ENCODE results near the gene MT1G.
A peak's percentile ranks its signal among the peaks of the same experiment; 100 is the strongest.
"Not testable (repeated sequence)": the region's sequence is repeated elsewhere in the genome, so short reads cannot be mapped to it uniquely, and the experiment has no call there.

The MT1G gene

DNA sequence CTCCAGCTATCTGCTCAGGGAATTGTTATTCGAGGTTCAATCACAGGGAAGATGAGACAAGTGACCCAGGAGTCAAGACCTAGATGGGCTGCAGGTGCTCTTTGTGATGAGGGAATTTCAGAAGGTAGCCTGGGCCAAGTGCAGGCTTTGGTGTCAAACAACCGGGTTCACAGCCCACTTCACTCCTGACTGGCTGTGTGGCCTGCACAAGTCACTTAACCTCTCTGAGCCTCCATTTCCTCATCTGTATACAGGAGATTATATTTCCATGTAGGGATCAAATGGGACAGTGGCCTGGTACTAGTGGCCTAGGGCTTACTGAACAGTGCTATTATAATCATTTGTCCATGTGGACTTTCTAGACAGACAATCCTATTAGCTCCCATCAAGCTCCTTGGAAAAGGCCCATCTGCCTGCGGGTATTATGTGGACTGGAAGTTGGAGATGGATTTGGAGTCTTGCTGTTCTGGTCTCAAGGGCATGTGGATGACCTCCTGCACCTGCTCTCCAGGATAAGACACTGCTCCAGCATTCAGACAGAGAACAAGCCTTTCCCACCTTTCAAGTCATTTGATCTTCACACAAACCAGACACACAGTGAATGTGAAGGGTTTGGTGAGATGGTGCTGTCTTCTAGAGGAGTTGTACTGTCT lies 11.3 kb upstream of the MT1G start:
- Histone ChIP-seq H2BK15ac (ENCODE audit: low read length) (no peak overlapping the region), H3K4me3 (ENCODE audit: low read length in 2 of 2) (no peak overlapping the region), H2BK12ac (ENCODE audit: low read length) (no peak overlapping the region), H3K4me1 (ENCODE audit: control insufficient read depth in 2 of 2, insufficient read depth in 1 of 2, low read depth in 1 of 2, low read length in 2 of 2) (peaks cover 18% of the 10 kb centered on the region in 2 donors), H3K23ac (ENCODE audit: low read depth, low read length, poor library complexity) (no peak overlapping the region), H3K9ac (ENCODE audit: low read depth, low read length, poor library complexity) (no peak overlapping the region), H2AK5ac (ENCODE audit: low read depth, low read length) (no peak overlapping the region), H3K4me2 (ENCODE audit: insufficient read depth, low read length, poor library complexity, severe bottlenecking) (no peak overlapping the region), H3K36me3 (replicated peaks in 1 of 2; ENCODE audit: control insufficient read depth in 2 of 2, insufficient read depth in 2 of 2, low read length in 2 of 2) (no peaks in the 10 kb centered on the region), H2BK5ac (ENCODE audit: low read length) (no peak overlapping the region), H4K91ac (ENCODE audit: low read depth, low read length, poor library complexity) (no peak overlapping the region), H4K8ac (ENCODE audit: low read depth, low read length) (no peak overlapping the region), H3K79me1 (ENCODE audit: low read depth, low read length) (no peaks in the 10 kb centered on the region), H3K27ac (replicated peaks; ENCODE audit: low read length) (no peak overlapping the region), H3K14ac (ENCODE audit: low read length) (no peak overlapping the region), H3K27me3 (ENCODE audit: control insufficient read depth in 3 of 3, insufficient read depth in 3 of 3, low read depth in 1 of 3, low read length in 3 of 3) (peaks cover 8 to 86% (median 46%) of the 10 kb centered on the region in 3 experiments), H3K18ac (ENCODE audit: low read length) (no peak overlapping the region), H2BK120ac (ENCODE audit: low read depth, low read length) (no peak overlapping the region), H2AFZ (ENCODE audit: low read length) (no peak overlapping the region), H3K4ac (ENCODE audit: low read length) (no peak overlapping the region), H3K9me3 (replicated peaks in 1 of 2; ENCODE audit: control insufficient read depth in 2 of 2, insufficient read depth in 1 of 2, low read depth in 1 of 2, low read length in 2 of 2) (peaks cover 0 to 2% of the 10 kb centered on the region in 2 donors)
- DNase-seq (ENCODE audit: low spot score) = no peak
- no CpG with 5 or more reads among the region's 3 CpGs for WGBS, 2 donors (ENCODE audit: extremely low coverage in 2 of 2, insufficient read length in 2 of 2, insufficient replicate concordance in 1 of 2)

- H3K27me3 ChIP-seq (ENCODE audit: control insufficient read depth in 3 of 3, insufficient read depth in 3 of 3, low read depth in 1 of 3, low read length in 3 of 3) = peaks cover 10 to 89% (median 52%) of the 10 kb centered on the region in 3 experiments
- peaks cover 0 to 2% of the 10 kb centered on the region in 2 donors for H3K9me3 ChIP-seq (replicated peaks in 1 of 2; ENCODE audit: control insufficient read depth in 2 of 2, insufficient read depth in 1 of 2, low read depth in 1 of 2, low read length in 2 of 2)
- DNase-seq (ENCODE audit: low spot score) = no peak
- no CpG with 5 or more reads among the region's 3 CpGs for WGBS, 2 donors (ENCODE audit: extremely low coverage in 2 of 2, insufficient read length in 2 of 2, insufficient replicate concordance in 1 of 2)
- H3K4me3 ChIP-seq (ENCODE audit: low read length in 2 of 2) = no peak overlapping the region
- no peak overlapping the region for H2BK12ac ChIP-seq (ENCODE audit: low read length)
- no peak overlapping the region for H3K18ac ChIP-seq (ENCODE audit: low read length)
- no peak overlapping the region for H2BK5ac ChIP-seq (ENCODE audit: low read length)
- H2BK120ac ChIP-seq (ENCODE audit: low read depth, low read length) = no peak overlapping the region
- H3K14ac ChIP-seq (ENCODE audit: low read length) = no peak overlapping the region
- no peak overlapping the region for H2BK15ac ChIP-seq (ENCODE audit: low read length)
- H3K27ac ChIP-seq (replicated peaks; ENCODE audit: low read length) = no peak overlapping the region
- H3K9ac ChIP-seq (ENCODE audit: low read depth, low read length, poor library complexity) = no peak overlapping the region
- H4K8ac ChIP-seq (ENCODE audit: low read depth, low read length) = no peak overlapping the region
- H3K4ac ChIP-seq (ENCODE audit: low read length) = no peak overlapping the region
- peaks cover 12 to 14% of the 10 kb centered on the region in 2 donors for H3K4me1 ChIP-seq (ENCODE audit: control insufficient read depth in 2 of 2, insufficient read depth in 1 of 2, low read depth in 1 of 2, low read length in 2 of 2)
- no peak overlapping the region for H4K91ac ChIP-seq (ENCODE audit: low read depth, low read length, poor library complexity)
- H3K36me3 ChIP-seq (replicated peaks in 1 of 2; ENCODE audit: control insufficient read depth in 2 of 2, insufficient read depth in 2 of 2, low read length in 2 of 2) = no peaks in the 10 kb centered on the region
- no peak overlapping the region for H2AFZ ChIP-seq (ENCODE audit: low read length)
- H2AK5ac ChIP-seq (ENCODE audit: low read depth, low read length) = no peak overlapping the region
- H3K79me1 ChIP-seq (ENCODE audit: low read depth, low read length) = no peaks in the 10 kb centered on the region
- no peak overlapping the region for H3K4me2 ChIP-seq (ENCODE audit: insufficient read depth, low read length, poor library complexity, severe bottlenecking)
- H3K23ac ChIP-seq (ENCODE audit: low read depth, low read length, poor library complexity) = no peak overlapping the region
These were observed 9.6 kb upstream of the MT1G start for GRCh38 chr16:56677474-56677873.

- Histone ChIP-seq H2BK12ac (ENCODE audit: low read length) (no peak overlapping the region), H3K14ac (ENCODE audit: low read length) (no peak overlapping the region), H3K4me3 (ENCODE audit: low read length in 2 of 2) (no peak overlapping the region), H3K79me1 (ENCODE audit: low read depth, low read length) (no peaks in the 10 kb centered on the region), H3K36me3 (replicated peaks in 1 of 2; ENCODE audit: control insufficient read depth in 2 of 2, insufficient read depth in 2 of 2, low read length in 2 of 2) (no peaks in the 10 kb centered on the region), H2AK5ac (ENCODE audit: low read depth, low read length) (no peak overlapping the region), H2BK5ac (ENCODE audit: low read length) (no peak overlapping the region), H4K8ac (ENCODE audit: low read depth, low read length) (no peak overlapping the region), H4K91ac (ENCODE audit: low read depth, low read length, poor library complexity) (no peak overlapping the region), H3K4ac (ENCODE audit: low read length) (no peak overlapping the region), H3K4me1 (ENCODE audit: control insufficient read depth in 2 of 2, insufficient read depth in 1 of 2, low read depth in 1 of 2, low read length in 2 of 2) (peaks cover 0 to 6% of the 10 kb centered on the region in 2 donors), H3K23ac (ENCODE audit: low read depth, low read length, poor library complexity) (peak overlapping the region; percentile 82), H3K9me3 (replicated peaks in 1 of 2; ENCODE audit: control insufficient read depth in 2 of 2, insufficient read depth in 1 of 2, low read depth in 1 of 2, low read length in 2 of 2) (peaks cover 0 to 2% of the 10 kb centered on the region in 2 donors), H3K18ac (ENCODE audit: low read length) (peak overlapping the region; percentile 35), H2AFZ (ENCODE audit: low read length) (peak overlapping the region; percentile 22), H3K27ac (replicated peaks; ENCODE audit: low read length) (no peak overlapping the region), H3K27me3 (ENCODE audit: control insufficient read depth in 3 of 3, insufficient read depth in 3 of 3, low read depth in 1 of 3, low read length in 3 of 3) (peaks cover 12 to 93% (median 63%) of the 10 kb centered on the region in 3 experiments), H2BK120ac (ENCODE audit: low read depth, low read length) (no peak overlapping the region), H3K9ac (ENCODE audit: low read depth, low read length, poor library complexity) (no peak overlapping the region), H2BK15ac (ENCODE audit: low read length) (no peak overlapping the region), H3K4me2 (ENCODE audit: insufficient read depth, low read length, poor library complexity, severe bottlenecking) (peak overlapping the region; percentile 51)
- WGBS, 2 donors (ENCODE audit: extremely low coverage in 2 of 2, insufficient read length in 2 of 2, insufficient replicate concordance in 1 of 2) = no CpG with 5 or more reads among the region's 32 CpGs
- no peak for DNase-seq (ENCODE audit: low spot score)
These were observed 7.9 kb upstream of the MT1G start for GRCh38 chr16:56675685-56676210.

DNA sequence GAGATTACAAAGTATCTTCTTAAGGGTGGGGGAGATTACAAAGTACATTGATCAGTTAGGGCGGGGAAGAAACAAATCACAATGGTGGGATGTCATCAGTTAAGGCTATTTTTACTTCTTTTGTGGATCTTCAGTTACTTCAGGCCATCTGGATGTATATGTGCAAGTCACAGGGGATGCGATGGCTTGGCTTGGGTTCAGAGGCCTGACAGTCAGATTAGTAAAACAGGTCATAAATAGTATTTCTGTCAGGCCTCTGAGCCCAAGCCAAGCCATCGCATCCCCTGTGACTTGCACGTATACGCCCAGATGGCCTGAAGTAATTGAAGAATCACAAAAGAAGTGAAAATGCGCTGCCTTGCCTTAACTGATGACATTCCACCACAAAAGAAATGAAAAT lies 6.7 kb upstream of the MT1G start:
- H4K8ac ChIP-seq (ENCODE audit: low read depth, low read length); H3K18ac ChIP-seq (ENCODE audit: low read length); H3K23ac ChIP-seq (ENCODE audit: low read depth, low read length, poor library complexity); H2BK5ac ChIP-seq (ENCODE audit: low read length); H3K14ac ChIP-seq (ENCODE audit: low read length); H3K9me3 ChIP-seq (replicated peaks in 1 of 2; ENCODE audit: control insufficient read depth in 2 of 2, insufficient read depth in 1 of 2, low read depth in 1 of 2, low read length in 2 of 2); DNase-seq (ENCODE audit: low spot score); H4K91ac ChIP-seq (ENCODE audit: low read depth, low read length, poor library complexity); H2BK15ac ChIP-seq (ENCODE audit: low read length); H2AK5ac ChIP-seq (ENCODE audit: low read depth, low read length); H3K4me2 ChIP-seq (ENCODE audit: insufficient read depth, low read length, poor library complexity, severe bottlenecking); H3K27ac ChIP-seq (replicated peaks; ENCODE audit: low read length); H3K4ac ChIP-seq (ENCODE audit: low read length); H3K4me3 ChIP-seq (ENCODE audit: low read length in 2 of 2); H3K4me1 ChIP-seq (ENCODE audit: control insufficient read depth in 2 of 2, insufficient read depth in 1 of 2, low read depth in 1 of 2, low read length in 2 of 2); H2BK120ac ChIP-seq (ENCODE audit: low read depth, low read length); H3K79me1 ChIP-seq (ENCODE audit: low read depth, low read length); H2AFZ ChIP-seq (ENCODE audit: low read length); H3K36me3 ChIP-seq (replicated peaks in 1 of 2; ENCODE audit: control insufficient read depth in 2 of 2, insufficient read depth in 2 of 2, low read length in 2 of 2); H3K9ac ChIP-seq (ENCODE audit: low read depth, low read length, poor library complexity); H2BK12ac ChIP-seq (ENCODE audit: low read length): not testable (repeated sequence)
- no CpG with 5 or more reads among the region's 6 CpGs for WGBS, 2 donors (ENCODE audit: extremely low coverage in 2 of 2, insufficient read length in 2 of 2, insufficient replicate concordance in 1 of 2)
- peaks cover 20 to 94% (median 74%) of the 10 kb centered on the region in 3 experiments for H3K27me3 ChIP-seq (ENCODE audit: control insufficient read depth in 3 of 3, insufficient read depth in 3 of 3, low read depth in 1 of 3, low read length in 3 of 3)

Data from neuronal stem cell (in vitro differentiated cells).